K562 (cell line): Measurements from ENCODE around the gene SETX. TPM values are rescaled to one million over a fixed set of nuclear protein-coding genes. Genes with fewer than 3 reads are reported as not detected.

ENCODE experiments used
- ATAC-seq: fragments of 200-7000 bp; cut with Tn5 transposase; 3 replicates; pipeline ENCODE4 v1.9.1; 2020; ENCODE audit warnings: moderate library complexity
- BruUV-seq: library from RNA; stranded (reverse); fragments of 400-500 nt; replicated peaks from 2 replicates; lab custom pipeline; 2021; lab: Mats Ljungman, UMichigan
- CTCF ChIA-PET: fragments of 300-600 bp; formaldehyde crosslinking; extraction: SDS; loops from one replicate; lab custom pipeline; 2021; ENCODE audit warnings: low intra/inter-chr PET ratio; lab: Yijun Ruan, JAX
- POLR2A ChIA-PET: fragments of 300-600, 350-650 bp; sonication (Branson Sonifier 250); formaldehyde crosslinking; extraction: SDS; loops from one replicate; lab custom pipeline; 2021; ENCODE audit warnings: antibody characterized with exemption, inconsistent platforms; lab: Yijun Ruan, JAX
- DNase-seq, 4 experiments: peaks; one replicate each; pipeline versions ENCODE4 v3.0.0 to v3.0.0-alpha.2; 2011 to 2018; ENCODE audit warnings: low spot score in 3 of 4, mixed read lengths in 3 of 4; ENCODE audit errors: extremely low read depth in 1 of 4
- FAIRE-seq: peaks from 2 replicates; lab custom pipeline; 2011; peaks lifted over from hg19 to GRCh38; lab: Jason Lieb, UNC
- H2AFZ ChIP-seq: 2 replicates; pipeline ENCODE4 v1.6.0; 2011; ENCODE audit warnings: low read depth, low read length, control low read depth, inconsistent platforms
- H3K27ac ChIP-seq: fragments of 200-600 bp; 3 replicates; pipeline ENCODE4 v1.8.0; 2011; ENCODE audit warnings: low read depth, mild to moderate bottlenecking, control low read depth, inconsistent platforms, low read length, moderate library complexity, mixed read lengths; ENCODE audit errors: extremely low read depth
- H3K27me3 ChIP-seq, 2 experiments: fragments of 300-600 bp in 1 of 2; 2 replicates in 1 of 2; 3 replicates in 1 of 2; pipeline versions ENCODE4 v1.6.0 to v1.8.0; 2011; ENCODE audit warnings: inconsistent platforms in 2 of 2, low read length in 2 of 2, mild to moderate bottlenecking in 1 of 2, mixed read lengths in 1 of 2, moderate library complexity in 1 of 2; ENCODE audit not compliant: control insufficient read depth in 2 of 2, insufficient read depth in 2 of 2
- H3K36me3 ChIP-seq: fragments of 300-600 bp; 3 replicates; pipeline ENCODE4 v1.8.0; 2011; ENCODE audit warnings: mild to moderate bottlenecking, low read length, inconsistent platforms; ENCODE audit not compliant: control insufficient read depth, insufficient read depth
- H3K4me1 ChIP-seq, 2 experiments: fragments of 200-600 bp in 1 of 2; replicated peaks in 1 of 2; 2 replicates in 1 of 2; 3 replicates in 1 of 2; pipeline versions ENCODE4 v1.5.1 to v1.8.0; 2011; ENCODE audit warnings: inconsistent platforms in 2 of 2, low read length in 2 of 2, mild to moderate bottlenecking in 1 of 2, mixed read lengths in 1 of 2, moderate library complexity in 1 of 2; ENCODE audit not compliant: control insufficient read depth in 2 of 2, insufficient read depth in 2 of 2
- H3K4me2 ChIP-seq: 2 replicates; pipeline ENCODE4 v1.6.1; 2011; ENCODE audit warnings: low read length, control low read depth, inconsistent platforms, mixed read lengths; ENCODE audit not compliant: insufficient read depth
- H3K4me3 ChIP-seq: fragments of 200-600 bp; sonication (generic), shearing (Covaris generic); 2 replicates; pipeline ENCODE4 v1.5.1; 2016; ENCODE audit warnings: control low read depth, inconsistent platforms
- H3K79me2 ChIP-seq: fragments of 200-600 bp; 3 replicates; pipeline ENCODE4 v1.8.0; 2011; ENCODE audit warnings: low read length, inconsistent platforms; ENCODE audit not compliant: control insufficient read depth, insufficient read depth
- H3K9ac ChIP-seq, 2 experiments: 2 replicates each; pipeline versions ENCODE4 v1.6.0 to v1.6.1; 2011; ENCODE audit warnings: low read depth in 2 of 2, low read length in 2 of 2, control low read depth in 1 of 2, inconsistent platforms in 1 of 2, mild to moderate bottlenecking in 1 of 2, mixed read lengths in 1 of 2; ENCODE audit not compliant: insufficient read depth in 1 of 2
- H3K9me1 ChIP-seq: one replicate; pipeline ENCODE4 v1.6.0; 2011; ENCODE audit warnings: inconsistent platforms, mild to moderate bottlenecking, low read length, moderate library complexity; ENCODE audit not compliant: control insufficient read depth, insufficient read depth
- H3K9me3 ChIP-seq: replicated peaks from 2 replicates; pipeline ENCODE4 v1.5.1; 2011; ENCODE audit warnings: low read depth, low read length, inconsistent platforms; ENCODE audit not compliant: control insufficient read depth, insufficient read depth
- H4K20me1 ChIP-seq: replicated peaks from 2 replicates; pipeline ENCODE4 v1.6.1; 2011; ENCODE audit warnings: low read length, inconsistent platforms, mixed read lengths; ENCODE audit not compliant: control insufficient read depth, insufficient read depth
- DEAF1 ChIP-seq: fragments of 450-650 bp; formaldehyde crosslinking; IDR thresholded peaks from 2 replicates; pipeline ENCODE4 v1.4.0; 2020; ENCODE audit warnings: mild to moderate bottlenecking, moderate library complexity
- ELF2 ChIP-seq: fragments of 250-450 bp; sonication (Bioruptor Pico); IDR thresholded peaks from 2 replicates; pipeline ENCODE4 v1.5.0; 2021; ENCODE audit warnings: mild to moderate bottlenecking
- GABPA ChIP-seq: fragments of 200-800 bp; sonication (Bioruptor generic); conservative IDR thresholded peaks from 2 replicates; pipeline ENCODE4 v1.6.1; 2016; ENCODE audit warnings: low read depth, missing genetic modification characterization, missing compliant biosample characterization
- HMG20B ChIP-seq: fragments of 250-450 bp; sonication (Bioruptor Pico); IDR thresholded peaks from 2 replicates; pipeline ENCODE4 v1.5.0; 2021; ENCODE audit warnings: mild to moderate bottlenecking
- HNRNPLL ChIP-seq: fragments of 200-400 bp; formaldehyde crosslinking; IDR thresholded peaks from 2 replicates; pipeline ENCODE4 v1.6.1; 2017; ENCODE audit warnings: low read length, low read depth, mild to moderate bottlenecking; ENCODE audit not compliant: poor library complexity, severe bottlenecking
- MBD1 ChIP-seq: fragments of 250-450 bp; sonication (Bioruptor Pico); IDR thresholded peaks from 2 replicates; pipeline ENCODE4 v1.8.0; 2022; ENCODE audit warnings: inconsistent platforms
- MLLT1 ChIP-seq, 2 experiments: fragments of 450-650 bp; IDR thresholded peaks; 2 replicates each; pipeline ENCODE4 v1.6.1; 2016
- MNT ChIP-seq, 2 experiments: fragments of 450-650 bp; conservative IDR thresholded peaks; 2 replicates each; pipeline ENCODE4 v1.6.1; 2017; ENCODE audit warnings: mild to moderate bottlenecking in 2 of 2, moderate library complexity in 2 of 2
- NCOA4 ChIP-seq: fragments of 450-650 bp; IDR thresholded peaks from 2 replicates; pipeline ENCODE4 v1.6.1; 2018; ENCODE audit warnings: mild to moderate bottlenecking; ENCODE audit not compliant: partially characterized antibody
- NCOA6 ChIP-seq: fragments of 450-650 bp; IDR thresholded peaks from 2 replicates; pipeline ENCODE4 v1.6.1; 2017; ENCODE audit warnings: mild to moderate bottlenecking
- NFE2L1 ChIP-seq: fragments of 450-650 bp; IDR thresholded peaks from 2 replicates; pipeline ENCODE4 v1.6.1; 2016; ENCODE audit warnings: missing genetic modification characterization, low read depth, mild to moderate bottlenecking, missing compliant biosample characterization, moderate library complexity, borderline replicate concordance
- PML ChIP-seq: IDR thresholded peaks from 2 replicates; pipeline ENCODE4 v1.6.1; 2012; ENCODE audit warnings: low read length, inconsistent platforms
- RBBP5 ChIP-seq: fragments of 200-600 bp; sonication (generic); IDR thresholded peaks from 2 replicates; pipeline ENCODE4 v1.6.1; 2012; ENCODE audit warnings: borderline replicate concordance, mild to moderate bottlenecking, low read length, control low read depth, inconsistent platforms; ENCODE audit not compliant: insufficient read depth, poor library complexity, severe bottlenecking
- SMAD1 ChIP-seq: fragments of 150-350 bp; IDR thresholded peaks from 2 replicates; pipeline ENCODE4 v1.6.1; 2014; ENCODE audit warnings: low read length, low read depth; ENCODE audit not compliant: partially characterized antibody
- ZFPM2 ChIP-seq: fragments of 250-450 bp; sonication (Bioruptor Pico); IDR thresholded peaks from 2 replicates; pipeline ENCODE4 v1.5.1; 2022; ENCODE audit warnings: mild to moderate bottlenecking
- ZFX ChIP-seq: sonication (generic); formaldehyde crosslinking; IDR thresholded peaks from 2 replicates; pipeline ENCODE4 v1.8.0; 2022; ENCODE audit warnings: mild to moderate bottlenecking, missing genetic modification reagents, moderate library complexity
- ZNF77 ChIP-seq: fragments of 250-450 bp; sonication (Bioruptor Pico); IDR thresholded peaks from 2 replicates; pipeline ENCODE4 v1.5.0; 2020
- ZNF830 ChIP-seq: fragments of 250-450 bp; sonication (Bioruptor Pico); IDR thresholded peaks from 2 replicates; pipeline ENCODE4 v1.5.0; 2021; ENCODE audit warnings: mild to moderate bottlenecking
- WGBS: fragments of 100-300 bp; shearing (Covaris generic); methylation state at CpG from one replicate; pipeline ENCODE4 v1.1.6; 2016; ENCODE audit warnings: low coverage, mixed read lengths; ENCODE audit not compliant: insufficient coverage; ENCODE audit errors: missing lambda C conversion rate; 5-methylcytosine and 5-hydroxymethylcytosine counted together
- in situ Hi-C: fragments of 300-500 bp; cut with MboI; formaldehyde crosslinking; loops from 4 replicates; pipeline ENCODE4 v1.15.0; 2018; ENCODE audit warnings: inconsistent platforms, mixed read lengths
- intact Hi-C: fragments of 100-400 bp; cut with micrococcal nuclease; formaldehyde crosslinking; loops from 2 replicates; pipeline ENCODE4 v1.14.2; 2022
- polyA plus RNA-seq, 8 experiments: library from polyadenylated mRNA; depleted of rRNA in 4 of 8; stranded (reverse) in 5 of 8; unstranded in 3 of 8; fragments of >200 nt; fragmentation: Nextera tagmentation in 2 of 8; fragmentation: Illumina TruSeq in 1 of 8; extraction: Ambion mirVana in 2 of 8; extraction: Trizol in 1 of 8; gene quantifications; 2 replicates each; pipeline versions ENCODE4 v1.2.1 to v1.2.3, GENCODE V29; 2011 to 2014; ENCODE audit warnings: inconsistent platforms in 1 of 8, missing spikeins in 1 of 8
- total RNA-seq, 7 experiments: library from RNA; depleted of rRNA in 6 of 7; stranded (reverse); fragments of >200 nt in 6 of 7; fragmentation: Illumina TruSeq in 2 of 7; extraction: Trizol in 2 of 7; gene quantifications; 2 replicates each; pipeline versions ENCODE4 v1.2.1 to v1.2.3, GENCODE V29; 2011 to 2021; ENCODE audit warnings: low replicate concordance in 1 of 7

SETX gene
- total and polyA plus RNA-seq, 9 of the 15 experiments (the other 6 are each of a cell fraction or from before 2014, with no cell fraction given): 8.7 to 45.7 (median 28.7) TPM

- no peak overlapping the region for H2AFZ ChIP-seq
- no peak for ATAC-seq
- ChIA-PET CTCF (no interaction called here), POLR2A (interaction anchor here (0.6 to 1.9 kb wide), 4 partner anchors 10 to 69 kb away, joined by 3 to 4 read pairs (median 4); no protein-coding TSS in a partner anchor)
- DNase-seq: no peak
- no peaks in the 10 kb centered on the region for H3K9me1 ChIP-seq
- H3K4me3 ChIP-seq: no peak overlapping the region
- 0% methylated on average over 9 of the region's 9 CpGs for WGBS
- no peaks in the 10 kb centered on the region for H3K36me3 ChIP-seq
- H3K79me2 ChIP-seq: no peaks in the 10 kb centered on the region
- H4K20me1 ChIP-seq: peaks cover 10% of the 10 kb centered on the region
- no peak overlapping the region for H3K4me2 ChIP-seq
- H3K9me3 ChIP-seq: no peaks in the 10 kb centered on the region
- H3K27ac ChIP-seq: no peak overlapping the region
- no peak overlapping the region for H3K9ac ChIP-seq
- FAIRE-seq: no peak
- no TSS peak for BruUV-seq
- in situ Hi-C loops (no loop called here), intact Hi-C loops (loop anchor here (2.0 kb wide), 1 partner anchor 475 kb away; no protein-coding TSS in a partner anchor)
- H3K4me1 ChIP-seq: peaks cover 0 to 43% of the 10 kb centered on the region in 2 experiments; a peak in 4 of 5 replicates
- H3K27me3 ChIP-seq: peaks cover 21 to 79% of the 10 kb centered on the region in 2 experiments
- no peak for TF ChIP-seq HMG20B (CRISPR knock-in tag)
- no peak for TF ChIP-seq GABPA (tag)
- TF ChIP-seq NCOA4: no peak
- no peak for TF ChIP-seq MBD1 (CRISPR knock-in tag)
- TF ChIP-seq DEAF1: no peak
- no peak for TF ChIP-seq ZFPM2
- no peak for TF ChIP-seq HNRNPLL
- TF ChIP-seq ZNF830 (CRISPR knock-in tag): no peak
- no peak for TF ChIP-seq NCOA6
- TF ChIP-seq MNT (conservative IDR thresholded peaks at IDR 0.05): no peak
- TF ChIP-seq ZNF77 (CRISPR knock-in tag): no peak
- no peak for TF ChIP-seq MLLT1 (IDR thresholded peaks at IDR 0.05)
- TF ChIP-seq NFE2L1 (tag): no peak
- TF ChIP-seq ZFX: no peak
- TF ChIP-seq ELF2: no peak
- no peak for TF ChIP-seq RBBP5
- TF ChIP-seq SMAD1: no peak
- no peak for TF ChIP-seq PML
These were observed 117.3 kb downstream of the SETX start for GRCh38 chr9:132237481-132237880.
